Measurements from ENCODE around the gene PREX1.

- TF ChIP-seq, protein P1, sequence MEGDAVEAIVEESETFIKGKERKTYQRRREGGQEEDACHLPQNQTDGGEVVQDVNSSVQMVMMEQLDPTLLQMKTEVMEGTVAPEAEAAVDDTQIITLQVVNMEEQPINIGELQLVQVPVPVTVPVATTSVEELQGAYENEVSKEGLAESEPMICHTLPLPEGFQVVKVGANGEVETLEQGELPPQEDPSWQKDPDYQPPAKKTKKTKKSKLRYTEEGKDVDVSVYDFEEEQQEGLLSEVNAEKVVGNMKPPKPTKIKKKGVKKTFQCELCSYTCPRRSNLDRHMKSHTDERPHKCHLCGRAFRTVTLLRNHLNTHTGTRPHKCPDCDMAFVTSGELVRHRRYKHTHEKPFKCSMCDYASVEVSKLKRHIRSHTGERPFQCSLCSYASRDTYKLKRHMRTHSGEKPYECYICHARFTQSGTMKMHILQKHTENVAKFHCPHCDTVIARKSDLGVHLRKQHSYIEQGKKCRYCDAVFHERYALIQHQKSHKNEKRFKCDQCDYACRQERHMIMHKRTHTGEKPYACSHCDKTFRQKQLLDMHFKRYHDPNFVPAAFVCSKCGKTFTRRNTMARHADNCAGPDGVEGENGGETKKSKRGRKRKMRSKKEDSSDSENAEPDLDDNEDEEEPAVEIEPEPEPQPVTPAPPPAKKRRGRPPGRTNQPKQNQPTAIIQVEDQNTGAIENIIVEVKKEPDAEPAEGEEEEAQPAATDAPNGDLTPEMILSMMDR (conservative IDR thresholded peaks at IDR 0.05 in 1 of 2, IDR thresholded peaks at IDR 0.05 in 1 of 2; ENCODE audit: low read depth in 1 of 2, low read length in 2 of 2), result no peak
- no peak for TF ChIP-seq EZH2 (IDR thresholded peaks at IDR 0.05; ENCODE audit: low read length, missing control alignments)
These were observed 9.2 kb upstream of the PREX1 start for GRCh38 chr20:48837014-48837413.

Measured in fibroblast of lung (primary cell).